ENCODE data around the gene XRCC5. TPM values are rescaled to one million over a fixed set of nuclear protein-coding genes. Genes with fewer than 3 reads are reported as not detected.

Gene XRCC5
- total RNA-seq, 2 donors from 2014 or later: 205 to 244 TPM

DNA sequence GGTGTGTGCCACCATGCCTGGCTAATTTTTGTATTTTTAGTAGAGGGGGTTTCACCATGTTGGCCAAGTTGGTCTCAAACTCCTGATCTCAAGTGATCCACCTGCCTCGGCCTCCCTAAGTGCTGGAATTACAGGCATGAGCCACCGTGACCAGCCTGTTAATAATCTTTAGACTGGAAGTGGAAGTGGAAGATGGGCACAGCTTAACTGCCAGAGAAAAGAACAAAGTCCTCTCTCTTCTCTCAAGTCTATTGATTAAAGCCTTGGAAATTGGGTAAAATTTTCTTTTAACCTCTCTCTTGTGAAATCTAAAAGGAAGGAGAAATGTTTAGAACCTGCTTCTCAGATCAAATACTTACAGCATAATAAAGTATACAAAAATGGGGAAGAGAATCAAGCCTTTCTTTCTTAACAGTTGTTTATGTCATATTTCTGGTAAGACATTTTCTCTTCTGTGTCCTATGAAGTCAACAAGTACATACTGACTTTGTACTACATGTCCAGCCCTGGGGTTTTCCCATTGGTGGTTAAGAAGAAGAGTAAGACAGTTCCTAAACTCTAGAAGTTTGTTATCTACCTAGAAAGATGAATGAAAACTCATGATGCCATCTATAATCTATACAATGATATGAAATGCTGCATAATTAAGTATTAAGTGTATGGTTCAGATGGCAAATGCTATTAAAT lies 22.8 kb upstream of the XRCC5 start:
- TF ChIP-seq, protein P1, sequence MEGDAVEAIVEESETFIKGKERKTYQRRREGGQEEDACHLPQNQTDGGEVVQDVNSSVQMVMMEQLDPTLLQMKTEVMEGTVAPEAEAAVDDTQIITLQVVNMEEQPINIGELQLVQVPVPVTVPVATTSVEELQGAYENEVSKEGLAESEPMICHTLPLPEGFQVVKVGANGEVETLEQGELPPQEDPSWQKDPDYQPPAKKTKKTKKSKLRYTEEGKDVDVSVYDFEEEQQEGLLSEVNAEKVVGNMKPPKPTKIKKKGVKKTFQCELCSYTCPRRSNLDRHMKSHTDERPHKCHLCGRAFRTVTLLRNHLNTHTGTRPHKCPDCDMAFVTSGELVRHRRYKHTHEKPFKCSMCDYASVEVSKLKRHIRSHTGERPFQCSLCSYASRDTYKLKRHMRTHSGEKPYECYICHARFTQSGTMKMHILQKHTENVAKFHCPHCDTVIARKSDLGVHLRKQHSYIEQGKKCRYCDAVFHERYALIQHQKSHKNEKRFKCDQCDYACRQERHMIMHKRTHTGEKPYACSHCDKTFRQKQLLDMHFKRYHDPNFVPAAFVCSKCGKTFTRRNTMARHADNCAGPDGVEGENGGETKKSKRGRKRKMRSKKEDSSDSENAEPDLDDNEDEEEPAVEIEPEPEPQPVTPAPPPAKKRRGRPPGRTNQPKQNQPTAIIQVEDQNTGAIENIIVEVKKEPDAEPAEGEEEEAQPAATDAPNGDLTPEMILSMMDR (IDR thresholded peaks at IDR 0.05): no peak
- no peaks in the 10 kb centered on the region for H3K4me1 ChIP-seq
- H3K36me3 ChIP-seq: no peaks in the 10 kb centered on the region
- no peak for DNase-seq
- no peaks in the 10 kb centered on the region for H3K9me3 ChIP-seq
- intact Hi-C loops (cut with DNase I): no loop called here
- no peak overlapping the region for H3K27ac ChIP-seq
- no peak overlapping the region for H3K9ac ChIP-seq (ENCODE audit: low read depth in 2 of 2, low read length in 2 of 2)
- no peak overlapping the region for H3K4me3 ChIP-seq
- no peaks in the 10 kb centered on the region for H3K27me3 ChIP-seq

DNA sequence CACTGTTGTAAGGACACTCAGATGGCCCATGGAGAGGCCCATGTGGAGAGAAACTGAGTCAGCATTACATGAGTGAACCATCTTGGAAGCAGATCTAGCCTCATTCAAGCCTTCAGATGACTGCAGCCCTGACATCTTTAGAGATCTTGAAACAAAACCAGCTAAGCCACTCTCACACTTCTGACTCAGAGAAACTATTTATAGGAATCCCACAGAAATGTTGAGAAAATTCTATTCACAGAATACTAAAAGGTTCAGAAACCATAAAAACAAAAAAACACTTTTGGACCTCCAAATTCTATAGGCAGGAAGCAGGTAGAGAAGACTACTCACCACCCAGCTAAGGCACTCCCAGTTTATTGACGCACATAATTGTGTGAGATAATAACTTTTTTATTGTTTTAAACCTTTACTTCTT lies 18.8 kb upstream of the XRCC5 start:
- H3K36me3 ChIP-seq: no peaks in the 10 kb centered on the region
- no peak overlapping the region for H3K9ac ChIP-seq (ENCODE audit: low read depth in 2 of 2, low read length in 2 of 2)
- no peaks in the 10 kb centered on the region for H3K4me1 ChIP-seq
- intact Hi-C loops (cut with DNase I): no loop called here
- TF ChIP-seq, protein P1 (IDR thresholded peaks at IDR 0.05): no peak
- H3K27me3 ChIP-seq: no peaks in the 10 kb centered on the region
- H3K4me3 ChIP-seq: no peak overlapping the region
- no peak overlapping the region for H3K27ac ChIP-seq
- no peak for DNase-seq
- no peaks in the 10 kb centered on the region for H3K9me3 ChIP-seq

DNA sequence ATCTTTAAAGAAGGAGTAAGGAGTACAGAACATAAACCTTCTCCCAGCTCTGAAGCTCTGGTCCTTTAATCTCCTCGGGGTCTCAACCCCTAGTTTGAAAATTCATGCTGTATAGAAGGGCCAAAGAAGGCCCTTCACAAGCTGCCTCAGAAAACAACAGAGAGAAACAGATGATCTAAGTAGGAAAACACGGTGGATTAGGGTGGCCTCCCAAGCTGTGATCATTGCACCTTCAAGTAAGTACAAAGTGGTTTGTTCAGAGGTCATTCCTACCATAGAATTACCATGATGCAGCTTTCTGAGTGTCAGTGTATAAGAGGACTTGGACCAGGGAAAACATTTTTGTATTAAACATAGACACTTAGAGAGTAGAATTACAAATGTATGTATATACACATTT lies 16.5 kb upstream of the XRCC5 start:
- no peak for DNase-seq
- Histone ChIP-seq H3K9ac (ENCODE audit: low read depth in 2 of 2, low read length in 2 of 2) (no peak overlapping the region), H3K27ac (no peak overlapping the region), H3K9me3 (no peaks in the 10 kb centered on the region), H3K36me3 (no peaks in the 10 kb centered on the region), H3K27me3 (no peaks in the 10 kb centered on the region), H3K4me1 (no peaks in the 10 kb centered on the region), H3K4me3 (no peak overlapping the region)
- TF ChIP-seq, protein P1 (IDR thresholded peaks at IDR 0.05): no peak
- intact Hi-C loops (cut with DNase I): no loop called here

DNA sequence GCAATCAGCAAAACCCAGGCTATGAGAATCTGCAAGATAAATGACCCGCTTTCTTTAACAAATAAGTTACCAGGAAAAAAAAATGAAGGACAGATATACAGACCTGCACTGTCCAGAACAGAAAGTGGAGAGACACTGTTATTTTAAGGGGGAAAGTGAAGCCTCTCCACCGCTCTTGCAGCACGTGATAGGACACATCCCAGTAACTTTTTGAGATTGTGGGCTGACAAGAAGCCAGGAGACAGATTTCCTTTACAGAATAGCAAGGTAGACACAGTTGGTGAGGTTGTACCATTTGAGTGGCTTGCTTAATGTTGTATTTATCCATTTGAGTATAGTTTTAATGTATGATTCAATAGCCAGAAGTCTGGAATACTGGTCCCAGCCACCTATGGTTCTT lies 14.4 kb upstream of the XRCC5 start:
- Histone ChIP-seq H3K9me3 (no peaks in the 10 kb centered on the region), H3K4me3 (no peak overlapping the region), H3K27me3 (no peaks in the 10 kb centered on the region), H3K4me1 (no peaks in the 10 kb centered on the region), H3K9ac (ENCODE audit: low read depth in 2 of 2, low read length in 2 of 2) (no peak overlapping the region), H3K27ac (no peak overlapping the region), H3K36me3 (no peaks in the 10 kb centered on the region)
- TF ChIP-seq, protein P1 (IDR thresholded peaks at IDR 0.05): no peak
- no peak for DNase-seq
- intact Hi-C loops (cut with DNase I): no loop called here

DNA sequence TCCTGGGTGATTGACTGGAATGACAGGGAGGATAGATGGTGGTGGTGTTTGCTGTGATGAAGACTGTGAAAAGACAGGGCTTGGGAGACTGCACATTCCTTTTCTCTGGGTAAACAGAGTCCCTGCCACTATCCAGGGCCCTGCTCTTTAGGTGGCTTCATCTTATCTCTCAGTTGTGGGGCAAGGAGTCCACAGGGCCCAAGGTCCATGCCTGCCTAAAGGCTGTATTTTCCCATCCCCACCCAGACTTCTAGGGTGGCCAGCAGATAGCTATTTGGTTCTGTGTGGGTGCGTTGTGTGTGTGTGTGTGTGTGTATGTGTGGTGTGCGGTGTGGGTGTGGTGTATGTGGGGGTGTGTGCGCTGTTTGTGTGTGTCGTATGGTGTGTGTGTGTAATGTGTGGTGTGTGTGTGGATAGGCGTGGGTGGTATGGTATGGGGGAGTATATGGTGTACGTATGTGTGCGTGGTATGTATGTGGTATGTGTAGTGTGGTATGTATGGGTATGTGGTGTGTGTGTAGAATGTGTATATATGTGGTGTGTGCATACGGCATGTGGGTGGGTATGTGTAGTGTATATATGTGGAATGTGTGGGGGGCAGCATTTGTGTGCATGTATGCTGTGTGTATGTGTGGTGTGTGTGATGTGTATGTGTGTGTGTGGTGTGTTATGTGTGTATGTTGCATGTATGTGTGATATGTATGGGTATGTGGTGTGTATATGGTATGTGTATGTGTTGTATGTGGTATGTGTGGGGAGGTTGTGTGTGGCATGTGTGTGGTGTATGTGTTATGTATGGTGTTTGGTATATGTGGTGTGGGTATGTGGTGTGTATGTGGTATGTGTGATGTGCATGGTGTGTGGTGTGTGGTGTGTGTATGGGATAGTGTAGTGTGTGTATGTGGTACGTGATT lies 10.5 kb upstream of the XRCC5 start:
- H3K9me3 ChIP-seq: no peaks in the 10 kb centered on the region
- DNase-seq: no peak
- no peaks in the 10 kb centered on the region for H3K4me1 ChIP-seq
- no peak overlapping the region for H3K9ac ChIP-seq (ENCODE audit: low read depth in 2 of 2, low read length in 2 of 2)
- H3K27me3 ChIP-seq: no peaks in the 10 kb centered on the region
- intact Hi-C loops (cut with DNase I): no loop called here
- no peak overlapping the region for H3K4me3 ChIP-seq
- H3K27ac ChIP-seq: no peak overlapping the region
- TF ChIP-seq, protein P1 (IDR thresholded peaks at IDR 0.05): no peak
- no peaks in the 10 kb centered on the region for H3K36me3 ChIP-seq

Measured in colonic mucosa (tissue), 4 donors.